Neural progenitor cell (in vitro differentiated cells): ENCODE data around the gene SYDE2. TPM values are rescaled to one million over a fixed set of nuclear protein-coding genes. Genes with fewer than 3 reads are reported as not detected.

Experiments used
- DNase-seq: peaks from one replicate; pipeline ENCODE4 v3.0.0-alpha.2; 2016; ENCODE audit warnings: low spot score
- H2AFZ ChIP-seq: fragments of 200-600 bp; sonication (generic); replicated peaks from 2 replicates; pipeline ENCODE4 v1.6.1; 2016; ENCODE audit warnings: antibody characterized with exemption
- H3F3A ChIP-seq: fragments of 200-600 bp; sonication (generic); 2 replicates; pipeline ENCODE4 v1.6.1; 2016; ENCODE audit warnings: antibody characterized with exemption, low read depth
- H3K27ac ChIP-seq: fragments of 200-600 bp; sonication (generic); 2 replicates; pipeline ENCODE4 v1.5.1; 2016; ENCODE audit warnings: mild to moderate bottlenecking
- H3K27me3 ChIP-seq: fragments of 200-600 bp; sonication (generic); 2 replicates; pipeline ENCODE4 v1.6.1; 2016; ENCODE audit warnings: mild to moderate bottlenecking, moderate library complexity
- H3K36me3 ChIP-seq: fragments of 200-600 bp; sonication (generic); 2 replicates; pipeline ENCODE4 v1.5.1; 2016
- H3K4me1 ChIP-seq: fragments of 200-600 bp; sonication (generic); 2 replicates; pipeline ENCODE4 v1.6.1; 2016; ENCODE audit warnings: mixed run types
- H3K4me2 ChIP-seq: fragments of 200-600 bp; sonication (generic); 2 replicates; pipeline ENCODE4 v1.6.1; 2016
- H3K4me3 ChIP-seq: fragments of 200-600 bp; sonication (generic); 2 replicates; pipeline ENCODE4 v1.5.1; 2016
- H3K79me2 ChIP-seq: fragments of 200-600 bp; sonication (generic); 2 replicates; pipeline ENCODE4 v1.6.1; 2016; ENCODE audit warnings: low read depth
- H3K9ac ChIP-seq: fragments of 200-600 bp; sonication (generic); 2 replicates; pipeline ENCODE4 v1.6.1; 2016
- H3K9me3 ChIP-seq: fragments of 200-600 bp; sonication (generic); 2 replicates; pipeline ENCODE4 v1.5.1; 2016; ENCODE audit warnings: low read depth
- H4K20me1 ChIP-seq: fragments of 200-600 bp; sonication (generic); 2 replicates; pipeline ENCODE4 v1.6.1; 2016; ENCODE audit warnings: low read depth
- H3K27ac Mint-ChIP-seq: 3 replicates; pipeline ENCODE4 v1.8.0; 2021; ENCODE audit warnings: mixed read lengths
- H3K27me3 Mint-ChIP-seq: 2 replicates; pipeline ENCODE4 v1.8.0; 2022; ENCODE audit warnings: low read depth, mild to moderate bottlenecking, inconsistent platforms, moderate library complexity, mixed read lengths; ENCODE audit not compliant: insufficient read depth
- H3K36me3 Mint-ChIP-seq: 3 replicates; pipeline ENCODE4 v1.8.0; 2021; ENCODE audit warnings: mixed read lengths
- H3K4me1 Mint-ChIP-seq: 3 replicates; pipeline ENCODE4 v1.8.0; 2021; ENCODE audit warnings: mixed read lengths
- H3K4me3 Mint-ChIP-seq: 3 replicates; pipeline ENCODE4 v1.8.0; 2021; ENCODE audit warnings: mild to moderate bottlenecking, moderate library complexity, mixed read lengths
- H3K9me3 Mint-ChIP-seq: 3 replicates; pipeline ENCODE4 v1.8.0; 2020; ENCODE audit warnings: mixed read lengths
- CTCF ChIP-seq: fragments of 200-600 bp; sonication (generic); IDR thresholded peaks from 2 replicates; pipeline ENCODE4 v1.5.1; 2017; ENCODE audit warnings: antibody characterized with exemption, mild to moderate bottlenecking
- EZH2 ChIP-seq: fragments of 200-600 bp; sonication (generic); IDR thresholded peaks from 2 replicates; pipeline ENCODE4 v1.6.1; 2017; ENCODE audit warnings: antibody characterized with exemption, mild to moderate bottlenecking, moderate library complexity
- EZH2phosphoT487 ChIP-seq: fragments of 200-600 bp; sonication (generic); IDR thresholded peaks from 2 replicates; pipeline ENCODE4 v1.6.1; 2017; ENCODE audit warnings: antibody characterized with exemption
- total RNA-seq: library from RNA; depleted of rRNA; stranded (reverse); fragments of >200 nt; gene quantifications from 2 replicates; pipeline ENCODE4 v1.2.3, GENCODE V29; 2015; ENCODE audit warnings: low replicate concordance

Gene SYDE2
- total RNA-seq, 1 donor from 2014 or later: 12.0 TPM

GRCh38 chr1:85168884-85169283, 31.9 kb downstream of the SYDE2 start:
- no peaks in the 10 kb centered on the region for H3K9me3 Mint-ChIP-seq
- H3K27ac Mint-ChIP-seq: no peak overlapping the region
- Histone ChIP-seq H3K27ac (no peak overlapping the region), H3F3A (no peaks in the 10 kb centered on the region), H3K4me3 (no peak overlapping the region), H2AFZ (no peak overlapping the region), H3K9ac (no peak overlapping the region), H3K36me3 (no peaks in the 10 kb centered on the region), H3K79me2 (no peaks in the 10 kb centered on the region), H3K27me3 (no peaks in the 10 kb centered on the region), H3K9me3 (no peaks in the 10 kb centered on the region), H3K4me2 (no peak overlapping the region), H4K20me1 (no peaks in the 10 kb centered on the region), H3K4me1 (no peaks in the 10 kb centered on the region)
- no peaks in the 10 kb centered on the region for H3K27me3 Mint-ChIP-seq
- no peak overlapping the region for H3K4me3 Mint-ChIP-seq
- H3K36me3 Mint-ChIP-seq: peaks cover 2% of the 10 kb centered on the region
- DNase-seq: no peak
- H3K4me1 Mint-ChIP-seq: no peaks in the 10 kb centered on the region
- no peak for TF ChIP-seq EZH2phosphoT487
- no peak for TF ChIP-seq EZH2
- TF ChIP-seq CTCF: no peak

GRCh38 chr1:85166351-85166750, 34.5 kb downstream of the SYDE2 start:
- Histone ChIP-seq H3K27me3 (no peaks in the 10 kb centered on the region), H3K27ac (no peak overlapping the region), H3K4me1 (no peaks in the 10 kb centered on the region), H3K9me3 (no peaks in the 10 kb centered on the region), H3K36me3 (no peaks in the 10 kb centered on the region), H3K4me2 (no peak overlapping the region), H3K9ac (no peak overlapping the region), H3F3A (no peaks in the 10 kb centered on the region), H3K4me3 (no peak overlapping the region), H4K20me1 (no peaks in the 10 kb centered on the region), H3K79me2 (no peaks in the 10 kb centered on the region), H2AFZ (no peak overlapping the region)
- H3K4me3 Mint-ChIP-seq: no peak overlapping the region
- H3K9me3 Mint-ChIP-seq: no peaks in the 10 kb centered on the region
- H3K27ac Mint-ChIP-seq: no peak overlapping the region
- TF ChIP-seq EZH2phosphoT487: no peak
- no peak for TF ChIP-seq CTCF
- TF ChIP-seq EZH2: no peak
- no peak for DNase-seq
- peaks cover 2% of the 10 kb centered on the region for H3K36me3 Mint-ChIP-seq
- H3K27me3 Mint-ChIP-seq: no peaks in the 10 kb centered on the region
- no peaks in the 10 kb centered on the region for H3K4me1 Mint-ChIP-seq

- Histone ChIP-seq H3K27ac (no peak overlapping the region), H3K4me1 (no peaks in the 10 kb centered on the region), H3K9me3 (no peaks in the 10 kb centered on the region), H3K36me3 (no peaks in the 10 kb centered on the region), H3K27me3 (no peaks in the 10 kb centered on the region), H3K4me3 (no peak overlapping the region), H3K4me2 (no peak overlapping the region), H4K20me1 (no peaks in the 10 kb centered on the region), H3K79me2 (no peaks in the 10 kb centered on the region), H3F3A (no peaks in the 10 kb centered on the region), H3K9ac (no peak overlapping the region), H2AFZ (no peak overlapping the region)
- H3K27ac Mint-ChIP-seq: no peak overlapping the region
- no peaks in the 10 kb centered on the region for H3K27me3 Mint-ChIP-seq
- H3K9me3 Mint-ChIP-seq: no peaks in the 10 kb centered on the region
- no peak overlapping the region for H3K4me3 Mint-ChIP-seq
- no peak for DNase-seq
- no peaks in the 10 kb centered on the region for H3K36me3 Mint-ChIP-seq
- TF ChIP-seq EZH2 (no peak), EZH2phosphoT487 (no peak), CTCF (no peak)
- no peaks in the 10 kb centered on the region for H3K4me1 Mint-ChIP-seq
Measured at GRCh38 chr1:85158910-85159309, 41.9 kb downstream of the SYDE2 start.

GRCh38 chr1:85157436-85157835, 43.4 kb downstream of the SYDE2 start:
- Mint-ChIP-seq H3K27ac (no peak overlapping the region), H3K36me3 (no peaks in the 10 kb centered on the region)
- TF ChIP-seq EZH2phosphoT487 (no peak), EZH2 (no peak), CTCF (no peak)

More at GRCh38 chr1:85157436-85157835, 43.4 kb downstream of the SYDE2 start:
- Mint-ChIP-seq H3K4me1 (peaks cover 5% of the 10 kb centered on the region), H3K9me3 (no peaks in the 10 kb centered on the region), H3K4me3 (no peak overlapping the region), H3K27me3 (peaks cover 2% of the 10 kb centered on the region)
- no peaks in the 10 kb centered on the region for H3K27me3 ChIP-seq
- H2AFZ ChIP-seq: no peak overlapping the region
- no peak overlapping the region for H3K9ac ChIP-seq
- H3K27ac ChIP-seq: no peak overlapping the region
- H3K79me2 ChIP-seq: no peaks in the 10 kb centered on the region
- H3K4me3 ChIP-seq: no peak overlapping the region
- no peak for DNase-seq
- no peaks in the 10 kb centered on the region for H3K36me3 ChIP-seq
- no peaks in the 10 kb centered on the region for H4K20me1 ChIP-seq
- H3F3A ChIP-seq: peaks cover 8% of the 10 kb centered on the region
- no peaks in the 10 kb centered on the region for H3K4me1 ChIP-seq
- H3K9me3 ChIP-seq: no peaks in the 10 kb centered on the region
- H3K4me2 ChIP-seq: no peak overlapping the region
